ENCODE data around the gene SLC22A1.

The SLC22A1 gene

DNA sequence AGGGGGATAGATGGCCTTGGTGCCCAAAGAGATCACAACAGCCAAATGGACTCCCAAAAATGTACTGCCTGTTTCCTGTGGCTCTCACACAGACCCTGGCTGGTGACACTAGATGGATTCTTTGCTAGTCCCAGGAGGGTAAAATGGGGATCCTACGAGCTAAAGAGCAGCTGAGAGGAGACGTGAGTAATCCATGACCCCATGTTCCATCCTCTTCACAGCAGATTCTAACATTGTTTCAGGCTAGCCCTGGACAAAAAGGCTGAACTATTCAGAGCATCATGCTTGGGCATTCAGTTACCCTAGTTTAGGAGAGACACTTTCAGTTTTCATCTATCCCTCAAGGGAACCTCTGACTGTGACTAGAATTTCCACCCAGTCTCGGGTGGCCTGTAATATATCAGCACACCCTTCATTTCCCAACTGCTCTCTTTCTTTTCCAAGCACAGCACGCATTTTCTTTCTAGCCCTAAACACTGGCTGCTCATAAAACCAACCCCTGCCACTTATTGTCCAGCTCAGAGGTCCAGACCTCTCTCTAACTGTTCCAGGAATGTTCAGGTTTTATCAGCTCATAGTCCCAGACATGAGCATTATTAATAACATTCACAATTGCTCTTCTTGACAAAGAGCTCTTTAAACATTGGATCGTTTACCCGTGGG is 48.5 kb downstream of the SLC22A1 start:
- DNase-seq (ENCODE audit: low read depth in 1 of 2, low spot score in 1 of 2) = no peak

DNA sequence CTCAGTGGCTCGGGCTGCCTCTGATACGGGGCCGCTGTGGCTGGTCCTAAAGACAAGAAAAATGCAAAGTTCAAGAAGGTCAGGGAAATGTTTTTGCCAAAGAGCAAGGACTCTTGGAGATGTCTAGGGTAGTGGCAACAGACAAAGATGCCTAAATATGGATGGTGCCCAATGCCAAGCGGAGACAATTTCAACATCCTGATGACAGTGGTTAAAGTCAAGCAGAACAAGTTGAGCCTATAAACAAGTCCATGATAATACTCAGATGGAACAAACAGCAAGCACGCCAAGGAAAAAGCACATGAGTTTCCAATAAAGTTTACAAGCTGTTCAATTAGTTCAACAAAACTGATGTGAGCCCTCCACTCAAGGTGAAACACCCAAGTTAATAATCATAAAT is 51.1 kb downstream of the SLC22A1 start:
- no peak for DNase-seq (ENCODE audit: low read depth in 1 of 2, low spot score in 1 of 2)

DNA sequence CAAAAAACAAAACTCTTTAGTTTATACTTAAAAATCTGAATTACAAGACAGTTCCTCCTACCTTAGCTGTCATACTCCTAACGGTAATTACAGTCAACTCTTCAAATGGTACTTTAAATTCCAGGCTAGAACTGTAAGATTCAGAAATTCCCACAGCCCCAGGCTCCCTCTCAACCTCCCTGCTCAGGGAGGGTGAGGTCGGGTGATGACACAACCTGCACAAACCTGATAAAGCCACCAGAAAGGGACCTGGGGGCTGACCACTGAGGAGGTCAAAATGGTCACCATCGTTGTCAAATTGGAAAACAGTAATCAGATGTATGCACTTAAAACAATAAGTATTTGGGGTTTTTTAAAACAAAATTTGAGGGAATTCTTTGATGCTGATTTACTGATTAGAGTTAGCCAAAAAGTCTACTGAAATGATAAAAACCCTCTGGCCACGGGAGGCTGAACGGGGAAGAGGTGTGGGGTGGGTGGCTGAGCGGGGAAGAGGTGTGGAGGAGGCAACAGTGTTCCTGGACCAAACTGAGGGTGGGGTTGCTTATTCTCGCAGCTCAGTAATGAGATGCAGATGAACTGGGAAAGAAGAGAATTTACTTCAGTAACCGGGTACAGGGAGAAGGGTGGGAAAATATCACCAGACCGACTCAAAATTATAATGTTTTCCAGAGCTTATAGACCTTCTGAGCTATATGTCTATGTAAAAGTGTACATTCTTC is 52.4 kb downstream of the SLC22A1 start:
- DNase-seq (ENCODE audit: low read depth in 1 of 2, low spot score in 1 of 2) = no peak

DNA sequence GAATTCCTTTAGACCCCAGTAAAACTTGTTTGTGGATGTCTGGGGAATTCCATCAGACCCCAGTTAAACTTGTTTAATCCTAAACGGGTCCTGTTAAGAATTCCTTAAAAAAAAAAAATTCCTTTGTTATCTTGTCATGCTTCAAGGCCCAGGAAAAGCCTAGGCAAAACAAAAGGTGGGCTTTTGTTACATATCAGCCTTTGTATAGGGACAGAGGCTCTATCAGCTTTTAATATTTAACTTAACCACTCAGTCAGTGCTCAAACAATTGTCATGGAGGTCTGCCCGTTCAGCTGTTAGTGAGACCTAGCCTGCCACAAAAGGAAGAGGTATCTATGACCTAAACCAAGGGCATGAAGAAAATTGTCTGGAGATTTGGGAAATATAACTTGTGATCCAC is 53.1 kb downstream of the SLC22A1 start:
- DNase-seq (ENCODE audit: low read depth in 1 of 2, low spot score in 1 of 2) = no peak

DNA sequence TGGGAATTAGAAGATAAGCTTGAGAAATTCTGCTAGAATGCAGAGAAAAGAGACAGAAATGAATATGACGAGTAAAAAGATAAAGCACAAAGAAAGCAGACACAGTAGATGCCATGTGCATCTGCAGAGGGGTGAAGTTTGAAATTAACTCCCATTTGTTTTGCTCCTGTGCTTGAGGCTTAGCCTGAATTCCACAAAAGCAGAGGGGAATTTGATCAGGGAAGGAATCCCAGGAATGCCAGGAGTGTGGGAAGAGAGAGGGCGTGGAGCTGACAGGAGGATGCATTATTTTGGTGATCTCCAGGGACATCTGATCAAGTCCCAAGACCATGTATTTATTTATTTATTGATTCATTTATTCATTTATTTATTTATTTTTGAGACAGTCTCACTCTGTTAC is 55.6 kb downstream of the SLC22A1 start:
- no peak for DNase-seq (ENCODE audit: low read depth in 1 of 2, low spot score in 1 of 2)

DNA sequence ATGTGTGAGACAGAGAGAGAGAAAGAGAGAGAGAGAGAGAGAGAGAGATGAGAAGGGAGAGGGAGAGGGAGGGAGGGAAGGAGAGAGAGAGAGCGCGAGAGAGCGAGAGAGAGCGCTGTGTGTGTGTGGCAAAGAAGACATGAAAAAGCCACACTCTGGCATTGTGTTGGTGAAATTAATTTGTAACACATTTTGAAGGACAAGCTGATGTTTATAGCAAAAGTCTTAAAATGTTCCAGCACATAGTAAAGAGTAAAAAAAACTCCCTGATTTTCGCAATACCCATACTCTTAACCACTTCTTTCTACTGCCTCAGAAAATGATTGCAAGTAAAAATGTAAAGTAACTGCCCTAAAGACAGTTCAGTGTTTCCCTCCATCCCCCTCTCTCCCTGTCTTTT is 56.7 kb downstream of the SLC22A1 start:
- DNase-seq (ENCODE audit: low read depth in 1 of 2, low spot score in 1 of 2) = no peak

DNA sequence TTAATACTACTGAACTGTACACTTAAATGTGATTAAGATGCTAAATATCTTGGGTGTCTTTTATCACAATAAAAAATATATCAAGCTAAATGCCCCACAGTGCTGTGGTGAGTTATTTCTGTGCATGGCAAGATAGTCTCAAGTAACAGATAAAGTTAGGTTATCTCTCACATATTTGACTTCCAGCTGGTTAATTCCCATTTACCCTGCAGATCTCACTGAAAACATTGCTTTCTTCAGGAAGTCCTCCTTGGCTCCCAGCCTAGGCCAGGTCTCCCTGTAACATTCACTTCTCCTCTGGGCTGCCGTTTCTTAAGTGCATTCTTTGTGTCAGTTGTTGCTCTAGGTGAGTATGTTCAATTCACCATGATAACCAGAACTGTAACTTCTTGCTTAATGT is 59.1 kb downstream of the SLC22A1 start:
- DNase-seq (ENCODE audit: low read depth in 1 of 2, low spot score in 1 of 2) = no peak

DNA sequence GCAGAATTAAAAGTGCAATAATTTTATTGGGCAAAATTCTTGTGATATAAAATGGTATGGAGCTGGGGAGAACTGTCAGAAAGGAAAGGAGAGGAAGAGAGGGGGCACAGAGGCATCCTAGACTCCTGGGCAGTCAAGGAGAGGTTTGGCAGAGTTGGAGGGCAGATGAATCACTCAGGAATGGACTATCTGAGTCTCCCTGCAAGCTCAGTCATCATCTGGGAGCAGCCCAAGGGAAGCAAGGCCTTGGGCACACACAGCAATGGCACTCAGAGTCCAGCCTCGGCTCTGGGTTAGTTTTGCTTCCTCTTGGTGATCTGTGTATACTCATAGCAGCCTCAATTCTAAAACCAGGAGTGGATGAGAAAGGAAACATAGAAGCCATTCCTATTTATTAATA is 67.2 kb downstream of the SLC22A1 start:
- DNase-seq (ENCODE audit: low read depth in 1 of 2, low spot score in 1 of 2) = no peak

DNA sequence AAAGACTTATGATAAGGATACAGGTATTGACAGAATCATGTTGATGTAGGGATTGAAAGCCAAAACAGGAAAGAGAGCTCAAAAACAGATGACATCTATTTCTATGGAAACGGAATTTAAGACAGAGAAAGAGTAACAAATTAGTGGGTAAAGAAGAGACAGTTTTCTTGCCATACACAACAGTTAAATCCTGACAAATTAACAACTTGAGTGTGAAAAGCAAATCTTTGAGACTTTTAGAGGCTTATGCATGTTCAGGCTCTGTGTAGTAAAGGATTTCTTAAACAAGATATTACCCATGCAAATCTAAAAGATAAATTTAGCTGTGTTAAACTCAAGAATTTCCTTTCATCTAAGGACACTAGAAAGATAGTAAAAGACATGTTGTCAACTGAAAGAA is 68.5 kb downstream of the SLC22A1 start:
- DNase-seq (ENCODE audit: low read depth in 1 of 2, low spot score in 1 of 2) = no peak

DNA sequence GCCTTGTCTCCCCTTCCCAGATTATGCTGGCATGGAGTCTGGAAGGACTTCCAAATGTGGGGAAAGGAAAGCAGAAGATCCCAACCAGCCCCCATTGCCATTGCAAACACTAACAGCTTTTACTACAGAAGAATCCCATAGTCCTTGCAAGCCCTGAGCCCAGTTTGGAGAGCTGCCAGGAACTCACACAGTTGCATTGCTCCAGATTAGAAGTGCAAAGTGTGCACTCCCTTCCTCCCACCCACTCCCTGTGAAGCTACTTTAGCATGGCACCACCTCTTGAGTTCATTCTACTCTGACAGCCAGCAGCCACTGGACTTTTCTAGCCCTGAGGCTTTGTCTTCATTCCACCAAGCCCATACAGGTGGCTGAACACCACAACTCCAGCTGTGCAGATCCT is 69.4 kb downstream of the SLC22A1 start:
- no peak for DNase-seq (ENCODE audit: low read depth in 1 of 2, low spot score in 1 of 2)

DNA sequence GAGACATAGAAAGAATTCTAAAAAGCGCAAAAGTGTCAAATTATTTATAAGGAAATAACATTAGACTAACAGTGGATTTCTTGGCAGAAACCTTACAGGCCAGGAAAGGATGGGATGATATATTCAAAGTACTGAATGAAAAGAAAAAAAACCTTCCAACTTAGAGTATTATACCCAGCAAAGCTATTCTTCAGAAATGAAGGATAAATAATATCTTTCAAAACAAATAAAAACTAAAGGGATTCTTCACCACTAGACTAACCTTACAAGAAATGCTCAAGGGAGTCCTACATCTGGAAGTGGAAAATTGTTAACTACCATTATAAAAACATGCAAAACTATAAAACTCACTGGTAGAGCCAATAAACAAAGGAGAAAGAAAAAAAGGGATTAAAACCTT is 71.2 kb downstream of the SLC22A1 start:
- DNase-seq (ENCODE audit: low read depth in 1 of 2, low spot score in 1 of 2) = no peak

DNA sequence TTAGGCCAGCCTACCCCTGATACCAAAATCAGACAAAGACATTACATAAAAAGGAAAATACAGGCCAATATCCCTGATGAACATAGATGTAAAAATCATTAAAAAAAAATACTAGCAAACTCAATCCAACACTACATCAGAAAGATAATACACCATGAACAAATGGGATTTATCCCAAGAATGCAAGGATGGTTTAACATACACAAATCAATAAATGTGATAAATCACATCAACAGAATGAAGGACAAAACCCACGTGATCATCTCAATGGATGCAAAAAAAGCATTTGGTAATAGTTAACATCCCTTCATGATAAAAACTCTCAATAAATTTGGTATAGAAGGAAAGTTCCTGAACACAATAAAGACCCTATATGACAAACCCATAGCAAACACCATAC is 73.2 kb downstream of the SLC22A1 start:
- DNase-seq (ENCODE audit: low read depth in 1 of 2, low spot score in 1 of 2) = no peak

DNA sequence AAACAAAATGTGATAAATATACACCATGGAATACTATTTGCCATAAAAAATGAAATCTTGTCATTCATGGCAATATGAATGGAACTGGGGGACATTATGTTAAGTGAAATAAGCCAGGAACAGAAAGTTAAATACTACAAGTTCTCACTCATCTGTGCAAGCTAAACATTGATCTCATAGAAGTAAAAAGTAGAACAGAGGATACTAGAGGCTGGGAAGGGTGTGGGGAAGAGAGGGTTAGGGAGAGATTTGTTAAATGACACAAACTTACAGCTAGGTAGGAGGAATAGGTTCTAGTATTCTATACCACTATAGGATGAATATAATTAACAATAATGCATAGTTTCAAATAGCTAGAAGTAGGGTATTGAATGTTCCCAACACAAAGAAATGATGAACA is 76.0 kb downstream of the SLC22A1 start:
- DNase-seq (ENCODE audit: low read depth in 1 of 2, low spot score in 1 of 2) = no peak

DNA sequence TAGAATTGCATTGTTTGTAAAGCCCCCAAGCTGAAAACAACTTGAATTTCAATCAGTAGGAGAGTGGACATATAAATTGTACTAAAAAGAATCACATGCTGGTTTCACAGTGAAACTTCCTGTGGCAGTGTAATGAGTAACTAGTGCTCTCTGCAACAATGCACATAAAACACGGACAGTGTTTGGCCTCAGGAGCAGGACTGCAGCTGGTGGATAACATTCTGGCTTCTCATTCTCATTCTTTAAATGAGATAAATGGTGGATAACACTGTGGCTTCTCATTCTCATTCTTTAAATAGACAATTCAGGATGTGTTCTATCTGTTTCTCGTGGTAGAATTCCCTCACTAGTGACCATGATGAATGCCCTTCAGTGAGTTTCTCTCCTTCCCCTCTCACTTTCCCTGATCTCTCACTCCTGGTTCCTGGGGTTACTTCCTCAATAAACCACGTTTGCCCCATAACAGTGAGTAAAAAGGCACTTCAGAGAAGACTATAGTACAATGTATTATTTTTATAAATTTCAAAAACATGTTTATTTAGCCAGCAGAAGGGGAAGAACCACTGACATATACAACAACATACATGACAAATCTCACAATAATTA is 77.1 kb downstream of the SLC22A1 start:
- DNase-seq (ENCODE audit: low read depth in 1 of 2, low spot score in 1 of 2) = no peak

DNA sequence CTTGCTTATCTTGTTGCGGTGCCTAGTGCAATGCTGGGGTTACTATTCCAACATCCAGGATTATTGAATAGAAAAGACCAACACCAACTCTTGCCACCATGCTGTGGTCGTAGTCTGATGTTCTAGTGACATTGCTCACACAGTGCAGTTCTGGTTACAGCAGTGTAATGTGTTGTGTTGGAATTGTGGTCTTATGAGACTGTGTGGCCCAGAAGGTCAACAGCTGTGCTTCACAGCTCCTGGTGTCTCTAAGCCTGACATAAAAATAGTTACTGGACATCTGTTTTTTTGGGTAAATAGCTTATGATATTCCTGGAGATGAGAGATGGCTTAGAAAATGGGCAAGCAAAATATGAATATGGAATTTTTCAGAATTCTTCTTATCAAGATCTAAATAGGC is 79.4 kb downstream of the SLC22A1 start:
- no peak for DNase-seq (ENCODE audit: low read depth in 1 of 2, low spot score in 1 of 2)

DNA sequence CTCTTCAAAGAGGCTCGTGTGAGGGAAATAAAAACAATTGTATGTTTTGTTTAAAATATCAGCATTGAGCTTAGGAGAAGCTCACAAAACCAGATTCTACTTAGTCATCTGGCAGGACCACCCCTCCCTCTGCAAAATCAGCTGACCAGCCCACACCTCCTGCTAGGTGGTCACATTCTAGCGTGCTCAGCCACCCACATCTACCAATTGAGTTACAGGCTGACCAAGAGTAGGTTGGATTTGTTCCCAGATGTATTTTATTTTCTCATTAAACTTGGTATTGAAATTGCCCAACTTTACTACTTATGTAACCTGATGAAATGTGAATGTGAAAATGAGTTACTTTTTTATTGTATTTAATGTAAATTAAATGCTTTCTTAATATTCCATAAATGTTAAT is 80.8 kb downstream of the SLC22A1 start:
- no peak for DNase-seq (ENCODE audit: low read depth in 1 of 2, low spot score in 1 of 2)

DNA sequence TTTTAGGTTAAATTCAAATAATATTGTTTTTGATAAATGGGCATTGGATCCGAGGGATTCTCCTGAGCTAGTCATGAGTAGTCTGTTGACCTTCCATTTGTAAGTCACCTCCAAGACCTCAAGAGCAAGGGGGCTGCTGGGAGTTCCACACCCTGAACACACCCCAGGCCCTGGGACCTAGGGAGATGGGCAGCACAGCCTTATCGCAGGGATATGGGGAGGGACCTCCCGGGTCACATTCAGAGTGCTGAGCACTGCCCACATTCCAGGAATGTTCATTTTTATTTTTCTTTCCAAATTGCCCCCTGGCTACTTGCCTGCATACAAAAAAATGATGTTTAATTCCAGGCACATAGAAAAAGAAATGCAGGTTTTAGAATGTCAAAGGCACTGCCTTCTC is 81.5 kb downstream of the SLC22A1 start:
- DNase-seq (ENCODE audit: low read depth in 1 of 2, low spot score in 1 of 2) = no peak

DNA sequence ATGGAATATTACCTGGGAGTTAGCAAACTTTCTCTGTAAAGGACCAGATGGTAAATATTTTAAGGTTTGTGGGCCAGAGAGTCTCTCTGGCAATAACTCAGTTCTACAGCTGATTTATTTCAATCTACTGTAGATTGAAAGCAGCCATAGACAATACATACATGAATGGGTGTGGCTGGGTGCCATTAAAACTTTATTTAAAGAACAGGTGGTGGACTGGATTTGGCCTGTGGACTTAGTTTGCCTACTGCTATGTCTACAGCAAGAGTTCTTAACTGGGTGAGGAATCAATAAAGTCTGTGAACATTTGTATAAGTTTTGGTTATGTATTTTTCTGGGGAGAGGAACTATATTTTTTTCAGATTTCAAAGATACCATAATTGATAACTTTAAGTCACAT is 81.9 kb downstream of the SLC22A1 start:
- DNase-seq (ENCODE audit: low read depth in 1 of 2, low spot score in 1 of 2) = no peak

DNA sequence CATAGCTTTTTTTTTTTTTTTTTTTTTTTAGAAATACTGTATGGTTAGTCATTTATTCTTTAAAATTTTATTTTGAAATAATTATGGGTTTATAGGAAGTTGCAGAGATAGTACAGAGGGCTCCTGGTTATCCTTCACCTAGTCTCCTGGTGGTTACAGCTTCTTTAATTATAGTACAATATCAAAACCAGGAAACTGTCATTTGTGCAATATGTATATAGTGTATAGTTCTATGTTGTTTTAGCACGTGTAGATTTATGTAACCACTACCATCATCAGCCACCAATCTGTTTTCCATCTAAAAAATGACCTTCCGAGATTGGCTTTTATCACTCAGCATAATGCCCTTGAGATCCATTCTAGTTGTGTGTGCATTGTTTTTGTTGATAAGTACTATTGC is 82.3 kb downstream of the SLC22A1 start:
- no peak for DNase-seq (ENCODE audit: low read depth in 1 of 2, low spot score in 1 of 2)

DNA sequence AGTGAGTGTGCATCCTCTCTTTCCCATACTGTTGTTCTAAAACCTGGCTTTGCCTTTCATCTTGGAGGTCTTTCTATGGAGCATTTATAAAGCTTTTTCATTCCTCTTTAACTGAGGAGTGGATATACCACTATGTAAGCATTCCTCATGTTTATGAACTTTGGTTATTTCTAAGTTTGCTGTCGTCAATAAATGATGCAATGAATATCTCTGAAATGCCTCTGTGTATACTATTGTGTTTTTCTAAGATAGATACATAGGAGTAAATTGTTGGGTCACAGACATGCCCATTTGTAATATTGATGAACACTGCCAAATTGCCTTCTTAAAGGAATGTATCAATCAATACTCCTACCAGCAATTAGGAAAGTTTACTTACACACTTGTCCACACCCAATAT is 83.1 kb downstream of the SLC22A1 start:
- DNase-seq (ENCODE audit: low read depth in 1 of 2, low spot score in 1 of 2) = no peak

DNA sequence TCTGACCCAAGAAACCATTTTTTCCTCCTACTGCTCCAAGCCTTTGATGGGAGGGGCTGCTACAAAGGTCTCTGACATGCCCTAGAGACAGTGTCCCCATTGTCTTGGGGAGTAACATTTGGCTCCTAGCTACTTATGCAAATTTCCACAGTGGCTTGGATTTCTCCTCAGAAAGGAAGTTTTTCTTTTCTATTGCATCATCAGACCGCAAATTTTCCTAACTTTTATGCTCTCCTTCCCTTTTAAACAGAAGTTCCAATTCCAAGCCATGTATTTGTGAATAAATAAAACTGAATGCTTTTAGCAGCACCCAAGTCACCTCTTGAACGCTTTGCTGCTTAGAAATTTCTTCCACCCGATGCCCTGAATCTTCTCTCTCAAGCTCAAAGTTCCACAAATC is 86.0 kb downstream of the SLC22A1 start:
- no peak for DNase-seq (ENCODE audit: low read depth in 1 of 2, low spot score in 1 of 2)

All from stimulated activated CD4-positive, alpha-beta T cell treated with anti-CD3 and anti-CD28 coated beads, Interleukin-15, amount 100 ng/mL, for 1 hour (primary cell).